GM21737 (cell line): Measurements from ENCODE around the gene SLX4.
A peak's percentile ranks its signal among the peaks of the same experiment; 100 is the strongest.
"Not testable (repeated sequence)": the region's sequence is repeated elsewhere in the genome, so short reads cannot be mapped to it uniquely, and the experiment has no call there.

Experiments
- ATAC-seq: cut with Tn5 transposase; IDR thresholded peaks from one replicate; pipeline ENCODE4 v1.9.1; 2021; ENCODE audit warnings: mild to moderate bottlenecking, moderate library complexity; ENCODE audit not compliant: unreplicated experiment

SLX4 gene, protein sequence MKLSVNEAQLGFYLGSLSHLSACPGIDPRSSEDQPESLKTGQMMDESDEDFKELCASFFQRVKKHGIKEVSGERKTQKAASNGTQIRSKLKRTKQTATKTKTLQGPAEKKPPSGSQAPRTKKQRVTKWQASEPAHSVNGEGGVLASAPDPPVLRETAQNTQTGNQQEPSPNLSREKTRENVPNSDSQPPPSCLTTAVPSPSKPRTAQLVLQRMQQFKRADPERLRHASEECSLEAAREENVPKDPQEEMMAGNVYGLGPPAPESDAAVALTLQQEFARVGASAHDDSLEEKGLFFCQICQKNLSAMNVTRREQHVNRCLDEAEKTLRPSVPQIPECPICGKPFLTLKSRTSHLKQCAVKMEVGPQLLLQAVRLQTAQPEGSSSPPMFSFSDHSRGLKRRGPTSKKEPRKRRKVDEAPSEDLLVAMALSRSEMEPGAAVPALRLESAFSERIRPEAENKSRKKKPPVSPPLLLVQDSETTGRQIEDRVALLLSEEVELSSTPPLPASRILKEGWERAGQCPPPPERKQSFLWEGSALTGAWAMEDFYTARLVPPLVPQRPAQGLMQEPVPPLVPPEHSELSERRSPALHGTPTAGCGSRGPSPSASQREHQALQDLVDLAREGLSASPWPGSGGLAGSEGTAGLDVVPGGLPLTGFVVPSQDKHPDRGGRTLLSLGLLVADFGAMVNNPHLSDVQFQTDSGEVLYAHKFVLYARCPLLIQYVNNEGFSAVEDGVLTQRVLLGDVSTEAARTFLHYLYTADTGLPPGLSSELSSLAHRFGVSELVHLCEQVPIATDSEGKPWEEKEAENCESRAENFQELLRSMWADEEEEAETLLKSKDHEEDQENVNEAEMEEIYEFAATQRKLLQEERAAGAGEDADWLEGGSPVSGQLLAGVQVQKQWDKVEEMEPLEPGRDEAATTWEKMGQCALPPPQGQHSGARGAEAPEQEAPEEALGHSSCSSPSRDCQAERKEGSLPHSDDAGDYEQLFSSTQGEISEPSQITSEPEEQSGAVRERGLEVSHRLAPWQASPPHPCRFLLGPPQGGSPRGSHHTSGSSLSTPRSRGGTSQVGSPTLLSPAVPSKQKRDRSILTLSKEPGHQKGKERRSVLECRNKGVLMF (N-terminal part only)

DNA sequence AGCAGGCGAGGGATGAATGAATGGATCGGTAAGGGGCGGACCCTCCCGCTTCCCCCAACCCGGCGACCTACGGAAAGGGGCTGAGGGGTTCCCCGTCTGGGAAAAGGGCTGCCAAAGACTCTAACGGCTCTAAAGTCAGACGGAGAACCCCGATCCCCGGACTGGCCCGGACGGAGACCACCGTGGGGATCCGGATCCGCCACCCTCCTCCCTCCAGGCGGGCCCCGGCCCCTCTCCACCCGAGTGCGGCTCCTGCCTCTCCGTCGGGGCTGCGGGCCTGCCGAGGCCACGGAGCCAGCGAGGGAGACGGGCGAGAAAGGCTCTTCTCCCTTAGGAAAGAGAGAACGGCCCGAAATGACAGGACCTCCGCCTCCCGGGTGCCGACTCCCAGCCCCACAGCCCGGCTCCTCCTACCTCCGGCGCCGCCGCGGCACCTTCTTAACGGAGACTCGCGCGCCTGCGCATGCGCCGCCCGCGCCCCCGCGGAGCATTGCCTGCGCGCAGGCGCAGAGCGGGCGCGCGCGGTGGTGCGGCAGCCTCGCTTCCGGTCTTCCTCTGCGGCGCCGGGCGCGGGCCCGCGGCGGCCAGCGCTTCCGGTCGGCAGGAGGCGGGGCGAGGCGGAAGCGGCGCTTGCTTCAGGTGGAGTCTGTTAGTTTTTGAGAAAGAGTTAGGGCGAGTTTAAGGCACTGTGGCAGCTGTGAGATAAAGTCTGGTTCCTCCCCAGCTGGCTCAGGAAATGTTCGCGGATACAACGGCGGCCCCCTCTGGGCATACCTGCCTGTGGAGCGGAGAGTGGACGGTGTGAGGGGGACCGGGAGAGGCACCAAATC lies at the start of gene SLX4:
SLX4 (minus strand) TSS at position 461 of the 830 bp plus-strand sequence. CDS start 2,642 bp downstream, outside the sequence.
- ATAC-seq = peak; percentile 84

DNA sequence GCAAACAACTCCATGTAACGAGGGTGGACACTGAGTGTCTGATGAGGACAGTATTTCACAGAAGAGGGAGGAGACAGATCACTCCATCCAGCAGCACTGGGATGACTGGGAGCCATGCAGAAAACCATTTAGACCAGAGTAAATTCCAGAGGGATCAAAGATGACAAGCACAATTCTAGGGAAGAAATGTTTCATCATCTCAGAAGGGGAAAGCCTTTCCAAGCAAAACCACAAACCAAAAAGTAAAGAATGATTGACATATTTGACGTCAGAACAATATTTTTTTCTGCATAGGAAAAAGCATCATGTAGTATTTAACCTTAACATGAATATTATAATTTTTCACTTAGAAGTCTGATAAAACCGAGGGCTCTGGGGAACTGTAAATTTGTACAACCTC lies 47.8 kb upstream of the SLX4 start:
- no peak for ATAC-seq

DNA sequence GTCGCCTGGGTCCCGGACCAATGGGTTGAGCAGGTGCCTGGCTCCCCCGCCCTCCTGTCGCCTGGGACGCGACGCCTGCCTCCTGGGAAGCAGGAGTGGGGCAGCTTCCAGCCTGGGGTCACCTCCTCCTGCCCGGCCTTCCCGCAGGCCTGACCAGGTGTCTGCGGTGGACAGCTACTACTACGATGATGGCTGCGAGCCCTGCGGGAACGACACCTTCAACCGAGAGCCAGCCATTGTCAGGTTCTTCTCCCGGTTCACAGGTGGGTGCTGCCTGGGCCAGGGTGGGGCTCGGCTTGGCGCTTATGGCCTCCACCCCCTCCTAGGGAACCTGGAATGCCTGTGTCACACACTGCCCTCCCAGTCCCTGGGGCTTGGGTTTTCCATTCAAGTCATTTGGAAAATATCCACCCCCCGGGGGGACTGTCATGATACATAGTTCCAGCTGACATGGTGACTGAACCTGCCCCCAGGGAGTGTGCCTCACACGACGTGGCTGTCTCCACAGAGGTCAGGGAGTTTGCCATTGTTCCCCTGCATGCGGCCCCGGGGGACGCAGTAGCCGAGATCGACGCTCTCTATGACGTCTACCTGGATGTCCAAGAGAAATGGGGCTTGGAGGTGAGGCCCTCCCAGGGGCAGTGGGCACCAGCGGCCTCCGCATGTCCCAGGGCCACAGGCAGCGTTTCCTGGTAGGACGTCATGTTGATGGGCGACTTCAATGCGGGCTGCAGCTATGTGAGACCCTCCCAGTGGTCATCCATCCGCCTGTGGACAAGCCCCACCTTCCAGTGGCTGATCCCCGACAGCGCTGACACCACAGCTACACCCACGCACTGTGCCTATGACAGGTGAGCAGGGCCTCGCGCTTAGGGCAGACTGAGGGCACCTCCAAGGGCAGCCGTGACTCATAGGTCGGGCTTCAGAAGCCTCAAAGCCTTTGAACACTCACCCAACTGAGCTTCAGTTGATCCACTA lies 45.4 kb upstream of the SLX4 start:
- no peak for ATAC-seq

DNA sequence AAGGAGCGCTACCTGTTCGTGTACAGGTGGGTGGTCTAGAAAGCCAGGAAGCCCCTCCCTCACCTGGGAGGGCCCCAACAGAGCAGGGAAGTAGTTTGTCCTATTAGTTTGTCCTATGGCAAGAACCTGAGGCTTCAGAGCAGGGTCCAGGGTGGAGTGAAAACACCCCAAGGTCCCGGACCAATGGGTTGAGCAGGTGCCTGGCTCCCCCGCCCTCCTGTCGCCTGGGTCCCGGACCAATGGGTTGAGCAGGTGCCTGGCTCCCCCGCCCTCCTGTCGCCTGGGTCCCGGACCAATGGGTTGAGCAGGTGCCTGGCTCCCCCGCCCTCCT lies 44.7 kb upstream of the SLX4 start:
- not testable (repeated sequence) for ATAC-seq

DNA sequence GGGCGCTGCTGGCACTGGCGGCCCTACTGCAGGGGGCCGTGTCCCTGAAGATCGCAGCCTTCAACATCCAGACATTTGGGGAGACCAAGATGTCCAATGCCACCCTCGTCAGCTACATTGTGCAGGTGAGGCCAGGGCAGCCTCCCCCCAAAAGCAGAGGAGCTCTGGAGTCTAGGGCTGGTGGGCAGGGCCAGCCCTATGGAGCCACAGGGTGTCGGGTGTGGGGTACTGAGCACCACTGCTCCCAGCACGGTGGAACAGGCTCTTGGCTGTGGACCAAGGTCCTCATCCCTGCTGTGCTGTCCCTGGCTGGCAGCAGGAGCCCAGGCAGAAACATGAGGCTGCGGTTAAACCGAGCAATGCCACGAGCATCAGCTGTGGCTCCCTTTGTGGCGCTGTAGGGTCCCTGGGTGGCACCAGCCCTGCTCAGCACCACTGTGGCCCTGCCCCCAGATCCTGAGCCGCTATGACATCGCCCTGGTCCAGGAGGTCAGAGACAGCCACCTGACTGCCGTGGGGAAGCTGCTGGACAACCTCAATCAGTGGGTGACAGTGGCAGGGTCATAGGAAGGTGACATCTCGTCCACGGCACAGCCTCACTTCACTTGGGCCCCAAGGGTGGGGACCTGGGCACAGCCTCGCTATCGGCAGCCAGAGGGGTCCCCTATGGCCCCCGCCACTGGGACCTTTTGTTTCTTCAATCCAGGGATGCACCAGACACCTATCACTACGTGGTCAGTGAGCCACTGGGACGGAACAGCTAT lies 44.2 kb upstream of the SLX4 start:
- ATAC-seq = no peak

DNA sequence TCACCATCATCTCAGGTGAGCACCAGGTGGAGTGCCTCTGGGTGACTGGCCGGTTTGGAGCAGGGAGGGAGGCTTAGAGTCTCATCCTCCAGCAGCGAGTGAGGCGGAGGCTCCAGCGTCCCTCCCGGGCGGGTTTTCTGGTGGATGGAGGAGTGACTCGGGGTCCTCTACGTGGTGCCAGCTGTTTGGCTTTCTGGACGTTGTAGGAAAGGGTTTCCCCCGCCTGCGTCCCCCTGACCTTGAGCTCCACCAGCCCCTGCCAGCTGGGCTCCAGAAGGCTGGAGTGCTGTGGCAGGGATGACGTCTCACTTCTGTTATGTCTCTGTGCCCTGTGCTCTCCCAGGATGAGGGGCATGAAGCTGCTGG lies 43.6 kb upstream of the SLX4 start:
- ATAC-seq = no peak

DNA sequence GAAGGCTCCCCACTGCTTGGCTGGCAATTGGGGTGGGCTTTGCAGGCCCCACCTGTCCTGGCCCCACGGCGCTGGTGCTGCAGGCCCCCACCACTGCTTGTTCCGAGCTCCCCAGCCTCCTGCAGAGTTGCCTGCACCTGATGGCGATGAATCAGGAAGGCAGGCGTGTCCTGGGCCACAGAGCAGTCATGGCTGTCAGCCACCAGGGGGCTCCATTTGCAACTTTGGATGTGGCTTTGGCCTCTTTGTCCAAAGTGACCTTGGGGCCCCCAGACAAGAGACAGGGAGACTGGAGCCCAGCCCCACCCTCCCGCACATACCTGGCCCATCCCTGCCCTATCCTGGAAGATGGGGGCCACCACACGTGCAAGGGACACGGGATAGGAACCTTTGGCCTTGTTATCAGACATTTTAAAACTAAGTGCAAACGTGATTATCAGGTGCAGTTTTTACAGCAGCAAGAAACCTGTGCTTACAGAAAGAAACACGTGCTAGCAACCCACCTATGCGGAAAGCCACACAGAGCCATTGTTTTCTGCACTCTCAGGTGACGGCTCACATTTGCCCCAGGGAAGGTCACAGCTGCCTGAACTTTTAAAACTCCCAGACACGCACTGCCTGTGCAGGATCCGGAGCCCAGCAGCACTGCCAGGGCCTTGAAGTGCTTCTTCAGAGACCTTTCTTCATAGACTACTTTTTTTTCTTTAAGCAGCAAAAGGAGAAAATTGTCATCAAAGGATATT lies 43.0 kb upstream of the SLX4 start, which contains the start of gene DNASE1:
DNASE1 (plus strand) TSS at position 443 of the 743 bp plus-strand sequence. CDS start 683 bp downstream, outside the sequence.
- no peak for ATAC-seq

DNA sequence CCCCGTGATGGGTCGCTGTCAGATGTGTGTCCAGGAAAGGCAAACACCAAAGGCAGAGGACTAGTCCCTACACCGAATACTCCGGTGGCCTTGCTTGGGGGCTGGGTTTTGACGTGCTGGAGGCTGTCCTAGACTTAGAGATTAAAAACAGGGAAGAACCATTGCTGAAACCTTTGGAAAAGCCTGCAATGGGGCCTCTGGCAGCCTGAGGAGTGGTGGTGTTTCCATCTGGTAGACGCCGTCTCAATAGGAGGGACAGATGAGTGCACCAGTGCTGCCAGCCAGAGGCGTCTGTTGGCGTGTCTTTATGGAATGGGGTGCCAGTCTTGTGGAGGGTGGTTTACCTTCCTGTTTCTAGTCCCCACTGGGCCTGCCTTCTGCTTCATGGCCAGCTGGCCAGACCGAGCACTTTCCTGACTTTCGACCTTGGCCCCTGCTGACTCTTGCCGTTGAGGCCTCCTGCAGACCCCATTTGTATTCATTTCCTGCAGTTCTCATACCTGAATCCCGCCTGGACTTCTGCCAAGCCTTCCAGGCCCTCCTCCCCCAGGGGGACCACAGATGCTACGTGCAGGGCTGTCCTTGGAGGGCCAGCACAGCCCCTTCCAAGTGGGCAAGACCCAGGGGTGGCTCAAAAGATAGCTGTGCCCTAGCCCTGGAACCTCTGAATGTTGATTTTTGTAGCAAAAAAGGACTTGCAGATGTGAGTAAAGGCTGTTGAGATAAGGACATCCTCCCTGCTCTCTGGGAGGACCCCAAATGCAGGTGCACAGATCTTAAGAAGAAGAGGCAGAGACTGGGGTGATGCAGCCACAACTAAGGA lies 41.2 kb upstream of the SLX4 start:
- ATAC-seq = no peak

DNA sequence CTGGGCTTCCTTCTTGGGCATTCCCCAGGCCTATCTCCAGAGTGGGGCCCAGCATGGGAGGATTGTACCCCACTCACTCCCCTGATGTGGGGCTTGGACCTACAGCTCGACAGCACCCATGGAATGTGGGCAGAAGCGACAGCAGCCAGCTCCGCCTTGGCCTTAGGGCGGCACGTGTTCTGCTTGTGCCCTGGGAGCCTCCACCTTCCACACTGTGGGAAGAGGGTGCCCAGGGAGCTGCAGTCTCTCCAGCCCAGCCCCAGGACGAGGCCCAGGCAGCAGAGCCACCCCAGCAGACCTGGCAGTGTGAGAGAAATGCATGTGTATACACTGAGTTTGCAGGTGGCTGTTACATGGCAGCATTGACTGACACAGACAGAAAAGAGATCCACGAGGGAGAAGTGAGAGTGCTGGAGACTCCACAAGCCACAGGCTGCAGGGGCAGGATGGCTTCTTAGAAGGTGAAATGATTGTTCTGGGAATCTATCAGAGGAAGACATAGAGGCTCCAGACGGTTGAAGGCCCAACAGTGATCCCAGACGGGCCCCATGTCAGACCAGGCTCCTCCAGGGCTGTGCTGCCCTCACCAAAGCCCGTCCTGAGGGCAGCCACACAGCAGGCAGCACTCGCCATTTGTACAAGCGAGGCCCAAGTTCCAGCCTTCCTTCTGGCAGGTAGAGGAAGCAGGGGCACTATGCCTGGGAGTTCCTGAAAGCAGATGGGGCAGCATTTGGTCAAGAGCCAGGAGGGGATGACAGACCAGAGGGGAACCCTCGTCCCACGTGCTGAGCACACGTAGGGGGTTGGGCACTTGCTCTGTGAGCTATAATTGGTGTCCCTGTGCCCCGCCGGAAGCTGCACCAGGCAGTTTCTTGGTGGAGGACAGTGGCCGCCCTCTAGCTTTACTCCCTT lies 40.3 kb upstream of the SLX4 start:
- ATAC-seq = no peak

DNA sequence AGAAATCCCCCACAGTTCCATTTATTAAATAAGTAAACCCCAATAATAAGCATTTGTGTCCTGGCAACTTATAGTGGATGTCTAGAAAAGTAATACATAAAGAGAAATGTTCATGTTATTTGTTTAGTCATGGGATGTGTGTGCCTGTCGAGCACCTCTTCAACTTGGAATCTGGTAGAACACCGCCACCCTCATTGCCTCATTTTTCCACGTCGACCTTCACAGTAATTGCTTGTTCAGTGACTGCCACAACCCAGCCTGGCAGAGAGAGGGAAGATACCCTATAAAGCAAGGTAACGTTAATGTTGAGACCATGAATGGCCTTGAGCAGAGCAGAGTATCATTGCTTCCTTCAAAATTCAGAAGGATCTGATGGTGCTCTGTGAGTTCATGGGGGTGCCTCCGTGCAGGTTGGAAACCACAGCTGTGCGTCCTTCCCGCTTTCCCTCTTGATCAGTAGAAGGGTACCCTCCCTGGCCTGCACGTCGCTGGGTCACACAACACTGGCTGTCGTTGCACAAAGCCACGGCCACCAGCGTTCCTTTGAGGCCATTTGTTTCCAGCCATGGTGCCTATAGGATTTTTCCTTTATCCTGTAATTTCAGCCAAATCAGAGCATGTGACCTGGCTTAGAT lies 39.3 kb upstream of the SLX4 start:
- ATAC-seq = no peak

DNA sequence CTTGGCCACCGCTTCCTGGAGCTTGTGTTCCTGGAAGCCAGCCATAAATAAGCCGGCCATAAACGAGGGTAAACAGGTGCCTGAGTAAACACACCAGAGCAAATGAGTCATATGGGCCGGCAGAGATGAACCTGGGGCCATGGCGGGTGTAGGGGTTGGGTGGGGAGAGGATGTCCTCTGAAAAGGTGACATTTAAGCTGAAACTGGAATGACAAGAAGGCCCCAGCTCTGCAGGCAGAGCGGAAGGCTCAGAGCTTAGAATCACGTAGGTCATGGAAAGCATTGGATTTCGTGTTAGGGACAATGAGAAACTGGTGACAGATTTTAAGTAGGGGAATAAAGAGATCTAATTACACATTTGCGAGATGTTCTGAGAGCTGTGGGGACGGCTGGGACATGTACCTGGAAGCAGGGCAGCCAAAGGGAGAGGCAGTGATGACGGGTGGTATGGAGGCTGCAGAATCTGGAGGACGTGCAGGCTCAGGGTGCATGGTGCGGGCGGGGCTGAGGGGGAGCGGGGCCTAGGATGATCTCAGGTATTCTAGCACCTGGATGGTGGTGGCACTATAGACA lies 35.0 kb upstream of the SLX4 start:
- ATAC-seq = no peak

DNA sequence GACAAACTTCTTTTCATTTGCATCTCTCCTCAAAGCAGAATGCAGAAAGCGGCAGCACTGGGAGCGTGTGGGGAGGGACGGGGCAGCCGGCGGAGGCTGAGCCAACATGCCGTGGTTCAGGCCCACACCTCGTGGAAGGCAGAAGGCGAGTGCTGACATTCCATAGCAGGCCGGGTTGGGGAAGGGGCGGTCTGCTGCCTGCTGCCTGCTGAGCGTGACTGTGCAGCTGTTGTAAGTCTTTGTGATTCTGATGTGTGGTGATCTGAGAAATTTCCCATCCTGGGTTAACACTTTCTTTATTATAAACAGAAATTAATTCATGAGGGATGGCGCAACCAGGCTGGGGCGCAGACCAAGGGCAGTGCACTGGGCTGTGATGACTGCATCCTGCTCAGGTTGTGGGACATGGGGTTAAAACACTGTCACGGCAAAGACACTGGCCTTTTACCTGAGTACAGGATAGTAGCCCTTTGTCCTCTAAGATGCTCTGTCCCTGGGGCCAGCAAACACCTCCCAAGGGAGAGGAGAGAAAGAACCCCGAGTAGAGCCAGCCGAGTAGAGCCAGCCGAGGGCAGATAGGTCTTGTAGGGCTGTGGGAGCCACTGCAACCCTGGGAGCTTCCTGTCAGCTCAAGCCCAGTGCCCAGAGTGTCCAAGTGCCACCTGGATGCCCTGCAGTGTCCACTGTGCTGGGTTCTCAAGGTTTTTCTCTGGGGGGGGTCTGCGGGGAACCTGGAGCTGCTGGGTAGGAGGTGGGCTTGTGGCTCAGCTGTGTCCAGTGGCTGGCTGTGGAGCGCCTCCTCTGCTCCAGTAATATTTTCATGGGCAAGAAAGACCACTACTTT lies 34.3 kb upstream of the SLX4 start:
- ATAC-seq = no peak

DNA sequence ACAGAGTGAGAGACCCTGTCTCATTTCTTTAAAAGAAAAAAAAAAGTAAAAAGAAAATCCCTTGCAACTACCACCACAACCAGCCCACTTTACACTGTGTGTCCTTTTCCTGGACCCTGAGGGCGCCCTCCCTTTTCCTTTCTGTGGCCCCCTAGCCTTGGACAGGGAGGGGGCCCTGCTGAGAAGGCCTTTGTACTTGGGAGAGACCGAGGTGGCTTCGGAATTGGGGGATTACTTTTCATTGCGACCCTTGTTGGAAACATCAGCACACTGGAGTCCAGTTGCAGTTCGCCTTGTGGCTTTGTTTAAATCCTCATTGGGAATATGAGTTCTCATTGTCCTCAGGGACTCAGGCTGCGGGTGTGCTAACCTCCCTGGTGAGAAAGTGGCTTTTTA lies 33.7 kb upstream of the SLX4 start:
- no peak for ATAC-seq

DNA sequence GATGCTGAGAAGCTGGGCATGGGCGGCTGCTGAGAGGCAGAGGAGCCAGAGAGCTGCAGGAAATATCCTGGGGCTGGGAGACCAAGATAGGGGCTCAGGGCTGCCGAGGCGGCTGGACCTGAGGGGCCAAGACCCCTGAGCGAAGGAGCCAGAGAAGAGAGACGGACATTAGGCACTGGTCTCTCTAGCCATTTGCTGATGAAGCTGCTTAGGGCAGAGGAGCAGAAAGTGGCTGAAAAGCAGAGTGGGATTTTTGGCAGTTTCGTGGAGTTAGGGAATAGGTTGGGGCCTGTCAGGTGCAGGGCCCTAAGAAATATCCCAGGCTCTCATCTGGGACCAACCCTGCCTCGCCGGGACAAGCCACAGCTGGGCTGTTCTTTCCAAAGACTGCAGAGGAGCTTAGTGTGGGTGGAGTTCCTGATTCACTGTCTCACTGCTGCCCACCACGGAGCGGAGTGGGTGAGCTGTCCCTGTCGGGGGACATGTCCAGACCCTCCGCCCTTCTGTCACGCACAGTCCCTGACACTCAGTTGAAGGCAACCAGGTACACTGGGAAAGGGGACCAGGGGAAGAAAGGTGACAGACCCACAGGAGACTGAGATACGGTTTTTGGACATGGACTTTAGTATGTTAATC lies 31.8 kb upstream of the SLX4 start:
- no peak for ATAC-seq
